A673 (cell line): Measurements from ENCODE around the gene ADAD1. TPM values are rescaled to one million over a fixed set of nuclear protein-coding genes. Genes with fewer than 3 reads are reported as not detected.

Experiments used
- BruUV-seq: library from RNA; stranded (reverse); fragments of 400-500 nt; replicated peaks from 2 replicates; lab custom pipeline; 2021; lab: Mats Ljungman, UMichigan
- CTCF ChIA-PET: fragments of 300-600 bp; sonication (Branson Sonifier 250); formaldehyde crosslinking; loops from one replicate; lab custom pipeline; 2022; ENCODE audit warnings: antibody characterized with exemption; lab: Charles Lee
- POLR2A ChIA-PET: fragments of 300-600 bp; sonication (Branson Sonifier 250); formaldehyde crosslinking; loops from one replicate; lab custom pipeline; 2022; ENCODE audit warnings: antibody characterized with exemption; ENCODE audit not compliant: low non-redundant PET; lab: Charles Lee
- DNase-seq: peaks from one replicate; pipeline ENCODE4 v3.0.0-alpha.2; 2015; ENCODE audit warnings: low spot score
- H3K27ac ChIP-seq: fragments of 200-600 bp; sonication (generic); 2 replicates; pipeline ENCODE4 v1.5.1; 2016; ENCODE audit warnings: mixed run types, low read depth, mild to moderate bottlenecking, mixed read lengths, antibody characterized with exemption, low read length; ENCODE audit not compliant: poor library complexity, severe bottlenecking
- H3K27me3 ChIP-seq: fragments of 200-600 bp; sonication (generic); replicated peaks from 2 replicates; pipeline ENCODE4 v1.6.1; 2017; ENCODE audit warnings: mixed run types, low read depth, mild to moderate bottlenecking, mixed read lengths, antibody characterized with exemption, low read length; ENCODE audit not compliant: insufficient read depth, poor library complexity
- H3K36me3 ChIP-seq: fragments of 200-600 bp; sonication (generic); 2 replicates; pipeline ENCODE4 v1.6.1; 2016; ENCODE audit warnings: mixed run types, mild to moderate bottlenecking, mixed read lengths, antibody characterized with exemption, low read length; ENCODE audit not compliant: insufficient read depth, poor library complexity, severe bottlenecking
- H3K4me1 ChIP-seq: fragments of 200-600 bp; sonication (generic); 2 replicates; pipeline ENCODE4 v1.6.1; 2017; ENCODE audit warnings: mixed run types, mild to moderate bottlenecking, mixed read lengths, antibody characterized with exemption, low read length; ENCODE audit not compliant: insufficient read depth, poor library complexity, severe bottlenecking
- H3K4me3 ChIP-seq: fragments of 200-600 bp; sonication (generic); 2 replicates; pipeline ENCODE4 v1.5.1; 2016; ENCODE audit warnings: low read depth, mixed run types, mild to moderate bottlenecking, mixed read lengths, low read length; ENCODE audit not compliant: poor library complexity, severe bottlenecking
- H3K9me3 ChIP-seq: fragments of 200-600 bp; sonication (generic); 2 replicates; pipeline ENCODE4 v1.6.1; 2016; ENCODE audit warnings: mixed run types, low read depth, mild to moderate bottlenecking, mixed read lengths, antibody characterized with exemption, low read length; ENCODE audit not compliant: poor library complexity, severe bottlenecking
- CTCF ChIP-seq: fragments of 300-800, 200-600 bp; sonication (generic); conservative IDR thresholded peaks from 2 replicates; pipeline ENCODE4 v1.5.1; 2017; ENCODE audit warnings: low read depth, mild to moderate bottlenecking, antibody characterized with exemption, low read length, moderate library complexity, mixed read lengths
- EZH2 ChIP-seq: fragments of 200-600 bp; sonication (generic); IDR thresholded peaks from 2 replicates; pipeline ENCODE4 v1.6.1; 2017; ENCODE audit warnings: borderline replicate concordance, low read depth, mild to moderate bottlenecking, mixed read lengths, antibody characterized with exemption, low read length; ENCODE audit not compliant: poor library complexity, severe bottlenecking
- intact Hi-C: fragments of 100-400 bp; cut with micrococcal nuclease; formaldehyde crosslinking; loops from one replicate; pipeline ENCODE4 v1.10.0; 2022; ENCODE audit not compliant: unreplicated experiment
- total RNA-seq: library from RNA; stranded (reverse); gene quantifications from 2 replicates; pipeline ENCODE4 v1.2.3, GENCODE V29; 2021

The ADAD1 gene
- total RNA-seq, 1 experiment from 2014 or later: not detected

DNA sequence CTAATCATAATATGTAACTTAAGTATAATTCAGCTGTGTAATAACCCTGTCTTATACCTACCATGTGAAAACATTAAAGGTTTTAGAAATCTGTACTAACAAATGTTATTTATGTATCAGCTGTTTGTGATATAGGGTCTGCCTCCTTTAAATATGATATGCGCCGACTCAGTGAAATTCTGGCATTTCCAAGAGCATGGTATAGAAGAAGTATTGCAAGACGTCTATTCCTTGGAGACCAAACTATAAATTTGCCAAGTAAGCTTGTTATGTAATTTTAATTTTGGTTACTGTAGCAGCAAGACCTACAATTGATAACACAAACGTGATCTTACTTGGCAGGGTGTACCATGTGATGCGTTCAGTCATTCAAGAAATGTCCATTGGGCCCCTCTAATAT is 32.3 kb upstream of the ADAD1 start:
- Histone ChIP-seq H3K4me1 (no peaks in the 10 kb centered on the region), H3K27me3 (no peaks in the 10 kb centered on the region), H3K27ac (no peak overlapping the region), H3K36me3 (peaks cover 7% of the 10 kb centered on the region), H3K9me3 (no peaks in the 10 kb centered on the region), H3K4me3 (no peak overlapping the region)
- intact Hi-C loops: no loop called here
- TF ChIP-seq EZH2 (no peak), CTCF (no peak)
- CTCF ChIA-PET: no interaction called here
- POLR2A ChIA-PET: no interaction called here
- DNase-seq: no peak
- no TSS peak for BruUV-seq

DNA sequence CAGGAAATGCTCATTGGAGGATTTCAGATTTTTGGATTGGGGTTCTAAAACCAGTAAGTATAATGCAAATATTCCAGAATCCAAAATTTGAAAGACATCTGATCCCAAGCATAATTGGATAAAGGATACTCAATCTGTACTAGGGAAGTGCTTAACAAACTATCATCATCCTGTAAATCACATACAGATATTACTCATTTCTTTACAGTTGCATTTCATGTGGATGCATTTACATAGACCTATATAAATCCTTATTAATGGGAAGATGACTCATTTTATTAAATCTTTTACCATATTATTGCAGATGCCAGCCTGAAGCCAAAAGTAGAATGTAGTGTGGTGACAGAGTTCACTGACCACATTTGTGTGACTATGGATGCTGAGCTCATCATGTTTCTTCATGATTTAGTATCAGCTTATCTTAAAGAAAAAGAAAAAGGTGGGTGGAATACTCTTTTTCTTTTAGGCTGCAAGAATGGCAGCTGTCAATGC is 22.4 kb upstream of the ADAD1 start:
- intact Hi-C loops: no loop called here
- Histone ChIP-seq H3K27ac (no peak overlapping the region), H3K27me3 (no peaks in the 10 kb centered on the region), H3K36me3 (no peaks in the 10 kb centered on the region), H3K9me3 (no peaks in the 10 kb centered on the region), H3K4me3 (no peak overlapping the region), H3K4me1 (no peaks in the 10 kb centered on the region)
- POLR2A ChIA-PET: no interaction called here
- DNase-seq: no peak
- no TSS peak for BruUV-seq
- CTCF ChIA-PET: no interaction called here
- TF ChIP-seq CTCF: no peak

- Histone ChIP-seq H3K4me3 (no peak overlapping the region), H3K36me3 (no peaks in the 10 kb centered on the region), H3K27me3 (no peaks in the 10 kb centered on the region), H3K4me1 (no peaks in the 10 kb centered on the region), H3K9me3 (no peaks in the 10 kb centered on the region), H3K27ac (no peak overlapping the region)
- POLR2A ChIA-PET: interaction anchor here (0.6 kb wide), 1 partner anchor 384 kb away, joined by 3 read pairs; no protein-coding TSS in a partner anchor
- no peak for DNase-seq
- no TSS peak for BruUV-seq
- intact Hi-C loops: no loop called here
- TF ChIP-seq EZH2 (no peak), CTCF (no peak)
- CTCF ChIA-PET: no interaction called here
Measured at GRCh38 chr4:122360754-122361153, 18.1 kb upstream of the ADAD1 start.
